ENCODE data around the gene DET1. TPM values are rescaled to one million over a fixed set of nuclear protein-coding genes. Genes with fewer than 3 reads are reported as not detected.
"Not testable (repeated sequence)": the region's sequence is repeated elsewhere in the genome, so short reads cannot be mapped to it uniquely, and the experiment has no call there.

Gene DET1
- 10 to 100 TPM; 11.5 to 17.9 (median 15.7) TPM for polyA plus RNA-seq (ENCODE audit: insufficient read length in 4 of 4)

GRCh38 chr15:88546248-88547129 is at the start of gene DET1:
Gene DET1 (minus strand): TSS chr15:88546681. CDS start chr15:88531705, 14,976 bp downstream.
- peak; percentile 77 to 87 (median 82) for DNase-seq (ENCODE audit: low read depth in 4 of 4, low spot score in 2 of 4)

GRCh38 chr15:88591384-88591783 is 44.9 kb upstream of the DET1 start:
- DNase-seq (ENCODE audit: low read depth in 4 of 4, low spot score in 2 of 4), result no peak

DNA sequence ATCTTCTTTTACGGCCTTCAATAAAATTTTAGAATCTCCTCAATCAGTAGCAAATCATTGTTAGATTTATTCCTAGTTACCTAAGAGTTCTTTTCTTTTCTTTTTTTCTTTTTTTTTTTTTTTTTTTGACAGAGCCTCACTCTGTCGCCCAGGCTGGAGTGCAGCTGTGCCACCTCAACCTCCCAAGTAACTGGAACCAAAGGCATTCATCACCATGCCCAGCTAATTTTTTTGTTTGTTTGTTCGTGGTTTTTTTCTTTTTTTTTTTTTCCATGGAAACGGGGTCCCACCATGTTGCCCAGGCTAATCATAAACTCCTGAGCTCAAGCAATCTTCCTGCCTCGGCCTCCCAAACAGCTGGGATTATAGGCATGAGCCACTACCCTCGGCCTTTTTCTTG is 44.3 kb upstream of the DET1 start:
- DNase-seq (ENCODE audit: low read depth in 4 of 4, low spot score in 2 of 4), result no peak

DNA sequence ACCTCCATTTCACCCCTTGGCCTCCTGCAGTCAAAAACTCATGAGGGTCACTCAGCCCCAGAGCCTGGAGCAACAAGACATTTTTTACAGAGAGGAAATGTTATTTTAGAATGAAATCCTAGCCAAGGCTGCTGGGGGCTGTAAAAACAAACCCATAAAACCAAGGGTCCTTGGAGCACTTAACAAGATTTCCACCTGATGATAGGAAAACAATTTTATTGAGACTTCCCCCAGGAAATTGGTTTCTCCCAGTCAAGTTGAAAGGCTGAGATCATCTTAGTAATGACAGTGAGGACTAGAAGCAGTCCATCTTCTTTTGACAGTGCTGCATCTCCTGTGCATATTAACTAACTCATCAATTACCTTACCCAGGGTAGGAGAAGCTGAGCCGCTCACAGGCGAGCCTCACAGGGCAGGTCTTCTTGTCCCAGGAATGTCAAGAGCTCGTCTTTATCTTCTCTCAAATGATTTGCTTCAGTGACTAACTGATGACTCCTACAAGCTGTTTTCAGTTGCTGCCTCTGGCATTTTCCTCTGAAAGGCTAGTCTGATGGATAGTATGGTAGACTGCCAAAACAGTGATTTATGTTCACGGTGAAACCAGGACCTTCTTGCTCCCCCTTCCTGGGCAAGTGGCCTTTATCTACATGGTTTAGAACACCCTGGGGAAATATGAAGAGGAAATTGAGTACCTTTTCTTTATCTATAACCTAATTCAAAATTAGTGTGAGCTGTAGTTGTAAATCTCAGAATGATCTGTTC is 40.1 kb upstream of the DET1 start:
- DNase-seq (ENCODE audit: low read depth in 4 of 4, low spot score in 2 of 4), result no peak

DNA sequence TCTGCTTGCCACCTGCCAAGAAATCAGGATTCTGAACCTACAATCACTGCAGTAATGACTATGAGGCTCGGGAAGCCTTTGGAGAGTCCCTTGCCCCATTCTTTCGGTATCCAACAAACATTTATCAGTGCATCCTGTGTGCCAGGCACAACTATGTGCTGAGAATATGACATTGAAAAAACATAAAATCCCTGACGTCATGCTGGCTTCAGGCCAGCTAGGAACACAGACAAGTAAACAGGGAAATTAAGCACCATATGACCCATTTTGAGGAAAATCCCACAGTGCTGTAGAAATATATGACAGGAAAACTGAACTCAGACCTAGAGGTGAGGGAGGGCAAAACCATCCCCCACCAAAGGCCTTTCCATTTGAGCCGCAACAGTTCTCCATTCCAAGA is 34.1 kb upstream of the DET1 start:
- DNase-seq (ENCODE audit: low read depth in 4 of 4, low spot score in 2 of 4), result no peak

- DNase-seq (ENCODE audit: low read depth in 4 of 4, low spot score in 2 of 4), result no peak
Measured at GRCh38 chr15:88579322-88579721, 32.8 kb upstream of the DET1 start.

GRCh38 chr15:88574655-88575054 is 28.2 kb upstream of the DET1 start:
- DNase-seq (ENCODE audit: low read depth in 4 of 4, low spot score in 2 of 4), result no peak

DNA sequence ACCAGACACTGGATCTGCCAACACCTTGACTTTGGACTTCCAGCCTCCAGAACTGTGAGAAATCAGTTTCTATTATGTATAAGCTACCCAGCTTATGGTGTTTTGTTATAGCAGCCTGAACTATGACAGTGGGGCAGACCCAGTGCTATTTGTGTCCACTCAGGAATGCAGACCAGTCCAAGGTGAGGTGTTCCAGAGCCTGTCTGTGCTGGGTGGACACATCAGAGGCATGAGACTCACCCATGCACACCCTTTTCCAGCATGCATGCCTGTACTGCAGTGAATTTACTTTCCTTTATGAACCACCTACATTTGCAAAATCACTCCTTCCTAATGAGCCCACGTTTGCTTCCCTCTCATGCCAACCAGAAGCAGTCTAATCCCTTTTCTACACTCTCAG is 27.6 kb upstream of the DET1 start:
- DNase-seq (ENCODE audit: low read depth in 4 of 4, low spot score in 2 of 4), result no peak

DNA sequence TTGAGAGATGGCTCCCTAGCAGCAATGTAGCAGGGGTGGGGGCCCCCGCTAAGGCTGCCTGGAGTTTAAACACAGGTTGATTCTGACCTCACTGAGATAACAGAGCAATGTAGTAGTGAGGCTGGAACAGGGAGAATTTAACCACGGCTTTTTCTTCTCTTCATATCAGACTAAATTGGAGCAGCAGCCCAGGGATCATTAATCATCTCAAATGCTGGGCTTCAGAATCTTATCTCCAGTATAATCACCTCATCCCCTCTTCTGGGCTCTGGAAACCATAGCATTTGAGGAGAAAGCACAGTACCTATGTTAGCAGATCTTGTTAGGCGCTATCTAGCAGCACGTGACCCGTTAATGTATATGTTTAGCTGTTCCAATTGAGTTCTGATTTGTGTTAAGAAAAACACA is 25.4 kb upstream of the DET1 start:
- no peak for DNase-seq (ENCODE audit: low read depth in 4 of 4, low spot score in 2 of 4)

GRCh38 chr15:88571153-88571851 is 24.8 kb upstream of the DET1 start:
- DNase-seq (ENCODE audit: low read depth in 4 of 4, low spot score in 2 of 4), result no peak

- DNase-seq (ENCODE audit: low read depth in 4 of 4, low spot score in 2 of 4), result no peak
Measured at GRCh38 chr15:88568589-88568988, 22.1 kb upstream of the DET1 start.

DNA sequence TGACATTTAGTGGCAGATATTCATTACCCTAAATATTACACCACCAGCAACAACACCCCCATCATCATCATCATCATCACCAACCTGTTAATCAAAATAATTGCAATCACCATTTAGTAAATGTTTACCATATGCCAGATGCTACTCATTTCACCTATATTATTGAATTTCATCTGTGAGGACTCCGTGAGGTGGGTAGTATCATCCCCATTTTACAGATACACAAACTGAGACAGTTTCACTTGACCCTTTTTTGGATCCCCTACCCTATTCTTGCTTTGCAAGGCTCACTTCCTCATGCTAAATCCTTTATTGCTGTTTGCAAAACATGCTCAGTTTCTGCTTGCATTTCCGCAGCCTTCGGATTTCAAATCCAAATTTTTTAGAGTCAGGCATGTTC is 18.3 kb upstream of the DET1 start:
- no peak for DNase-seq (ENCODE audit: low read depth in 4 of 4, low spot score in 2 of 4)

- no peak for DNase-seq (ENCODE audit: low read depth in 4 of 4, low spot score in 2 of 4)
Measured at GRCh38 chr15:88563638-88564037, 17.2 kb upstream of the DET1 start.

GRCh38 chr15:88559565-88559964 is 13.1 kb upstream of the DET1 start:
- DNase-seq (ENCODE audit: low read depth in 4 of 4, low spot score in 2 of 4), result not testable (repeated sequence)

GRCh38 chr15:88558026-88558425 is 11.5 kb upstream of the DET1 start:
- not testable (repeated sequence) for DNase-seq (ENCODE audit: low read depth in 4 of 4, low spot score in 2 of 4)

- DNase-seq (ENCODE audit: low read depth in 4 of 4, low spot score in 2 of 4), result not testable (repeated sequence)
Measured at GRCh38 chr15:88548009-88548408, 1.5 kb upstream of the DET1 start.

DNA sequence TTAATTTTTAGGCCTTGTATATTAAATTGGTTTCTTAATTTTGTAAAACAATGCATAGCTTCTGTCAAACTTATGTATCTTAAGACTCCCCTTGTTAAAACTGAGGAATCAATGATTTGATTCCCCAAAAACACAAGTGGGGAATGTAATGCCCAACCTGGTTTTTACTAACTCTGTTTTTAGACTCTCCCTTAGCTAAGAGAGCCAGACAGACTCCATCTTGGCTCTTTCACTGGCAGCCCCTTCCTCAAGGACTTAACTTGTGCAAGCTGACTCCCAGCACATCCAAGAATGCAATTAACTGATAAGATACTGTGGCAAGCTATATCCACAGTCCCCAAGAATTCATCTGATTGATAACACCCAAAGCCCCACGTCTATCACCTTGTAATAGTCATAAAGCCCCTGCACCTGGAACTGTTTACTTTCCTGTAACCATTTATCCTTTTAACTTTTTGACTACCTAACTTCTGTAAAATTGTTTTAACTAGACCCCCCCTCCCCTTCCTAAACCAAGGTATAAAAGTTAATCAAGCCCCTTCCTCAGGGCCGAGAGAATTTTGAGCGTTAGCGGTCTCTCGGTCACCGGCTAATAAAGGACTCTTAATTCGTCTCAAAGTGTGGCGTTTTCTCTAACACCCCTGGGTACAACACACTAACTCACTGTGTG is 768 bp downstream of the DET1 start:
- not testable (repeated sequence) for DNase-seq (ENCODE audit: low read depth in 4 of 4, low spot score in 2 of 4)

DNA sequence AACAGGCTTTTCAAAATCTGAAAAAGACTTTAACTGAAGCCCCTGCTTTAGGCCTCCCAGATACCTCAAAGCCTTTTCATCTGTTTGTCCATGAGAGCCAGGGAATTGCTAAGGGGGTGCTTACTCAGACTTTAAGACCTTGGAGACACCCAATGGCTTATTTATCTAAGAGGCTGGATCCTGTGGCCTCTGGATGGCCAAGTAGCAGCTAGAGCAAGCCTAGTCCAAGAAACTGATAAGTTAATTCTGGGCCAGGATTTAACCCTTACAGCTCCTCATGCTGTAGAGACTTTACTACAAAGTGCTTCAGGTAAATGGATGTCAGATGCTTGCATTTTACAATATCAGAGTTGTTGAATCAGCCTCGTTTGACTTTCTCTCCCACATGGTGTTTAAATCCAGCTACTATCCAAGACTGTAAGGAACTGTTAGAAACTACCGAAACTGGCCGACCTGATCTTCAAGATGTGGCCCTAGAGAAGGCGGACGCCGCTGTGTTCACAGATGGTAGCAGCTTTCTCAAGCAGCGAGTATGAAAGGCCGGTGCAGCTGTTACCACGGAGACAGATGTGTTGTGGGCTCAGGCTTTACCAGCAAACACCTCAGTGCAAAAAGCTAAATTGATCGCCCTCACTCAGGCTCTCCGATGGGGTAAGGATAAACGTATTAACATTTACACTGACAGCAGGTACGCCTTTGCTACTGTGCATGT is 3.3 kb downstream of the DET1 start:
- no peak for DNase-seq (ENCODE audit: low read depth in 4 of 4, low spot score in 2 of 4)

GRCh38 chr15:88542342-88542733 is 4.1 kb downstream of the DET1 start:
- DNase-seq (ENCODE audit: low read depth in 4 of 4, low spot score in 2 of 4), result no peak

Measured in left renal cortex interstitium (tissue), 4 donors.